ENCODE data around the gene DVL2.

DNA sequence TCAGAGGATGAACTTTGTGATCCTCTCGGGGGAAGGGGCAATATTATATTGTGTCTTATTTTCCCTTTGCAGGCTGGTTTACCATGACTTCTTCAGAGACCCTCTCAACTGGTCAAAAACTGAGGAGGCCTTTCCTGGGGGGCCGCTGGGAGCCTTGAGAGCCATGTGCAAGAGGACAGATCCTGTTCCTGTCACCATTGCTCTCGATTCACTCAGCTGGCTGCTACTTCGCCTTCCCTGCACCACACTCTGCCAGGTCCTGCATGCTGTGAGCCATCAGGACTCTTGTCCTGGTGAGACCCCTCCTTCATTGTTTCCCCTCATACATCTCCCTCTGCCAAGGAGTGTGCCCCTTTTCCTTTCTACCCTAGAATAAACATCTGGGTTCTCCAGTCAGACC is 20.2 kb upstream of the DVL2 start:
- TF ChIP-seq, protein P1, sequence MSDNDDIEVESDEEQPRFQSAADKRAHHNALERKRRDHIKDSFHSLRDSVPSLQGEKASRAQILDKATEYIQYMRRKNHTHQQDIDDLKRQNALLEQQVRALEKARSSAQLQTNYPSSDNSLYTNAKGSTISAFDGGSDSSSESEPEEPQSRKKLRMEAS (IDR thresholded peaks at IDR 0.05) = no peak
- TF ChIP-seq, protein P2, sequence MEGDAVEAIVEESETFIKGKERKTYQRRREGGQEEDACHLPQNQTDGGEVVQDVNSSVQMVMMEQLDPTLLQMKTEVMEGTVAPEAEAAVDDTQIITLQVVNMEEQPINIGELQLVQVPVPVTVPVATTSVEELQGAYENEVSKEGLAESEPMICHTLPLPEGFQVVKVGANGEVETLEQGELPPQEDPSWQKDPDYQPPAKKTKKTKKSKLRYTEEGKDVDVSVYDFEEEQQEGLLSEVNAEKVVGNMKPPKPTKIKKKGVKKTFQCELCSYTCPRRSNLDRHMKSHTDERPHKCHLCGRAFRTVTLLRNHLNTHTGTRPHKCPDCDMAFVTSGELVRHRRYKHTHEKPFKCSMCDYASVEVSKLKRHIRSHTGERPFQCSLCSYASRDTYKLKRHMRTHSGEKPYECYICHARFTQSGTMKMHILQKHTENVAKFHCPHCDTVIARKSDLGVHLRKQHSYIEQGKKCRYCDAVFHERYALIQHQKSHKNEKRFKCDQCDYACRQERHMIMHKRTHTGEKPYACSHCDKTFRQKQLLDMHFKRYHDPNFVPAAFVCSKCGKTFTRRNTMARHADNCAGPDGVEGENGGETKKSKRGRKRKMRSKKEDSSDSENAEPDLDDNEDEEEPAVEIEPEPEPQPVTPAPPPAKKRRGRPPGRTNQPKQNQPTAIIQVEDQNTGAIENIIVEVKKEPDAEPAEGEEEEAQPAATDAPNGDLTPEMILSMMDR (IDR thresholded peaks at IDR 0.05; ENCODE audit: low read depth, low read length, missing input control) = no peak
